Osteoblast (primary cell): Measurements from ENCODE around the gene PPM1E. TPM values are rescaled to one million over a fixed set of nuclear protein-coding genes. Genes with fewer than 3 reads are reported as not detected.

Experiments
- DNase-seq: peaks from one replicate; pipeline ENCODE4 v3.0.0; 2011; ENCODE audit warnings: low spot score, mixed read lengths; ENCODE audit not compliant: insufficient read length; ENCODE audit errors: missing footprints
- H2AFZ ChIP-seq: 2 replicates; pipeline ENCODE4 v1.6.0; 2011; ENCODE audit warnings: mild to moderate bottlenecking, low read length
- H3K27ac ChIP-seq: 2 replicates; pipeline ENCODE4 v1.5.1; 2011; ENCODE audit warnings: mild to moderate bottlenecking, low read depth, low read length, moderate library complexity
- H3K27me3 ChIP-seq: 2 replicates; pipeline ENCODE4 v1.6.0; 2012; ENCODE audit warnings: mild to moderate bottlenecking, control low read depth, inconsistent platforms, low read length, moderate library complexity; ENCODE audit not compliant: insufficient read depth
- H3K36me3 ChIP-seq: 2 replicates; pipeline ENCODE4 v1.5.1; 2011; ENCODE audit warnings: mild to moderate bottlenecking, low read length, control low read depth, moderate library complexity; ENCODE audit not compliant: insufficient read depth
- H3K4me1 ChIP-seq: 2 replicates; pipeline ENCODE4 v1.5.1; 2011; ENCODE audit warnings: mild to moderate bottlenecking, low read length, control low read depth, moderate library complexity; ENCODE audit not compliant: insufficient read depth
- H3K4me2 ChIP-seq: 2 replicates; pipeline ENCODE4 v1.6.0; 2011; ENCODE audit warnings: mild to moderate bottlenecking, low read length; ENCODE audit not compliant: insufficient read depth
- H3K4me3 ChIP-seq: fragments of 200-600 bp; sonication (generic); 3 replicates; pipeline ENCODE4 v1.5.1; 2012; ENCODE audit warnings: mild to moderate bottlenecking, low read length, inconsistent platforms; ENCODE audit not compliant: insufficient read depth
- H3K79me2 ChIP-seq: 2 replicates; pipeline ENCODE4 v1.6.0; 2012; ENCODE audit warnings: mild to moderate bottlenecking, low read length, control low read depth, inconsistent platforms; ENCODE audit not compliant: insufficient read depth
- H3K9me3 ChIP-seq: 2 replicates; pipeline ENCODE4 v1.5.1; 2011; ENCODE audit warnings: low read depth, low read length, control low read depth
- H4K20me1 ChIP-seq: 2 replicates; pipeline ENCODE4 v1.6.0; 2012; ENCODE audit warnings: mild to moderate bottlenecking, low read length, control low read depth; ENCODE audit not compliant: insufficient read depth
- CTCF ChIP-seq: IDR thresholded peaks from 2 replicates; pipeline ENCODE4 v1.5.1; 2011; ENCODE audit warnings: mild to moderate bottlenecking, low read depth, low read length, moderate library complexity; ENCODE audit errors: extremely low read depth
- total RNA-seq: library from RNA; depleted of rRNA; stranded (reverse); fragments of >200 nt; gene quantifications from 2 replicates; pipeline ENCODE4 v1.2.3, GENCODE V29; 2012

PPM1E gene
- total RNA-seq, 1 donor = under 0.01 TPM

GRCh38 chr17:58722696-58723095 is 33.0 kb upstream of the PPM1E start:
- DNase-seq = no peak
- no peak for TF ChIP-seq CTCF
- H3K27me3 ChIP-seq = no peaks in the 10 kb centered on the region
- no peak overlapping the region for H3K27ac ChIP-seq
- no peaks in the 10 kb centered on the region for H3K9me3 ChIP-seq
- H2AFZ ChIP-seq = no peak overlapping the region
- H3K4me1 ChIP-seq = no peaks in the 10 kb centered on the region
- H3K79me2 ChIP-seq = no peaks in the 10 kb centered on the region
- H3K36me3 ChIP-seq = peaks cover 9% of the 10 kb centered on the region
- no peaks in the 10 kb centered on the region for H4K20me1 ChIP-seq
- no peak overlapping the region for H3K4me2 ChIP-seq
- H3K4me3 ChIP-seq = no peak overlapping the region

GRCh38 chr17:58728798-58729197 is 26.9 kb upstream of the PPM1E start:
- Histone ChIP-seq H2AFZ (no peak overlapping the region), H3K36me3 (peaks cover 3% of the 10 kb centered on the region), H3K4me2 (no peak overlapping the region), H4K20me1 (no peaks in the 10 kb centered on the region), H3K27me3 (no peaks in the 10 kb centered on the region), H3K4me1 (no peaks in the 10 kb centered on the region), H3K9me3 (no peaks in the 10 kb centered on the region), H3K27ac (no peak overlapping the region), H3K4me3 (no peak overlapping the region), H3K79me2 (no peaks in the 10 kb centered on the region)
- no peak for DNase-seq
- TF ChIP-seq CTCF = no peak

- H4K20me1 ChIP-seq = no peaks in the 10 kb centered on the region
- no peak overlapping the region for H3K4me2 ChIP-seq
- H3K4me3 ChIP-seq = no peak overlapping the region
- H3K27ac ChIP-seq = no peak overlapping the region
- no peaks in the 10 kb centered on the region for H3K4me1 ChIP-seq
- no peaks in the 10 kb centered on the region for H3K9me3 ChIP-seq
- DNase-seq = no peak
- TF ChIP-seq CTCF = no peak
- no peaks in the 10 kb centered on the region for H3K79me2 ChIP-seq
- H3K36me3 ChIP-seq = peaks cover 3% of the 10 kb centered on the region
- no peaks in the 10 kb centered on the region for H3K27me3 ChIP-seq
- no peak overlapping the region for H2AFZ ChIP-seq
These were observed 24.7 kb upstream of the PPM1E start for GRCh38 chr17:58730937-58731336.

GRCh38 chr17:58734040-58734439 is 21.6 kb upstream of the PPM1E start:
- TF ChIP-seq CTCF = no peak
- Histone ChIP-seq H4K20me1 (no peaks in the 10 kb centered on the region), H3K27ac (no peak overlapping the region), H3K79me2 (no peaks in the 10 kb centered on the region), H3K4me3 (no peak overlapping the region), H3K27me3 (no peaks in the 10 kb centered on the region), H2AFZ (no peak overlapping the region), H3K4me2 (no peak overlapping the region), H3K9me3 (no peaks in the 10 kb centered on the region), H3K36me3 (peaks cover 3% of the 10 kb centered on the region), H3K4me1 (no peaks in the 10 kb centered on the region)
- no peak for DNase-seq
